IPS-15b (cell line): ENCODE results near the gene PEX26.
"Not testable (repeated sequence)": the region's sequence is repeated elsewhere in the genome, so short reads cannot be mapped to it uniquely, and the experiment has no call there.

Experiments
- H3K27me3 ChIP-seq: one replicate; pipeline ENCODE4 v1.6.1; 2013; ENCODE audit warnings: low read length; ENCODE audit not compliant: control insufficient read depth, insufficient read depth
- H3K36me3 ChIP-seq: one replicate; pipeline ENCODE4 v1.6.1; 2013; ENCODE audit warnings: low read length; ENCODE audit not compliant: control insufficient read depth, insufficient read depth
- H3K4me1 ChIP-seq: one replicate; pipeline ENCODE4 v1.6.1; 2013; ENCODE audit warnings: mild to moderate bottlenecking, low read length; ENCODE audit not compliant: control insufficient read depth, insufficient read depth
- H3K4me3 ChIP-seq: one replicate; pipeline ENCODE4 v1.5.1; 2013; ENCODE audit warnings: low read depth, low read length
- H3K9ac ChIP-seq: one replicate; pipeline ENCODE4 v1.6.1; 2013; ENCODE audit warnings: low read depth, mild to moderate bottlenecking, low read length
- H3K9me3 ChIP-seq: one replicate; pipeline ENCODE4 v1.6.1; 2013; ENCODE audit warnings: mild to moderate bottlenecking, low read length; ENCODE audit not compliant: control insufficient read depth, insufficient read depth

Gene PEX26

DNA sequence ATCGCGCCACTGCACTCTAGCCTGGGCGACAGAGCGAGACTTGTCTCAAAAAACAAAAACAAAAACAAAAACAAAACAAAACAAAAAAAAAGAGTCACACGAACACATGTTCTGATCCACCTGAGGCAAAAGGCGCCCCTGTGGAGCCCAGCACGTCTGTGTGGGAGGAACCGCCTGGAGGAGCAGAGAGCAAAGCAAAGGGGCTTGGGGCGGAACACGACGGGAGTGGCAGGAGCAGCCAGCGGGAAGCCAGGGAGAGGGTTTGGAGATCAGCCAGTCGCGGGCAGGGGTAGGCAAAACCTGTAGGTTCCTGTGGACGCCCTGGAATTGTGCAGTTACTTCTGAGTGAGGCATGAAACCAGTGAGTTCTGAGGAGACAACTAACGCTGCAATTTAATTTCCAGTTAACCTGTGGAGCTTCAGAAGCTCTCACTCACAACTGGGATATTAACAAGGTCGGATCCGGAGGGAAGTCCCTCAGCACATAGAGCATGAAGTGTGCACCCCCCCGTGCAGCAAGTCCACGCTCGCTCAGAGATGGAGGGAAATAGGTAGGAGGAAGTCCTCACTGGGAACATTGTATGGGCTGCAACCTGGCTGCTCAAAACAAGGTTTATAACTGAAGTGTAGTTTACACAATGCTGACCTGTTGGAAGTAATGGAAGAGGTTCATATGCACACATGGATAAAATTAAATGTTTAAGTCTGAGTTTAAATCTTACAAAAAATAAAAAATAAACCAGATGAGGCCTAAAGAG, 59.0 kb downstream of the PEX26 start:
- Histone ChIP-seq H3K36me3 (no peaks in the 10 kb centered on the region), H3K9ac (no peak overlapping the region), H3K27me3 (no peaks in the 10 kb centered on the region), H3K9me3 (no peaks in the 10 kb centered on the region), H3K4me1 (no peaks in the 10 kb centered on the region), H3K4me3 (no peak overlapping the region)

DNA sequence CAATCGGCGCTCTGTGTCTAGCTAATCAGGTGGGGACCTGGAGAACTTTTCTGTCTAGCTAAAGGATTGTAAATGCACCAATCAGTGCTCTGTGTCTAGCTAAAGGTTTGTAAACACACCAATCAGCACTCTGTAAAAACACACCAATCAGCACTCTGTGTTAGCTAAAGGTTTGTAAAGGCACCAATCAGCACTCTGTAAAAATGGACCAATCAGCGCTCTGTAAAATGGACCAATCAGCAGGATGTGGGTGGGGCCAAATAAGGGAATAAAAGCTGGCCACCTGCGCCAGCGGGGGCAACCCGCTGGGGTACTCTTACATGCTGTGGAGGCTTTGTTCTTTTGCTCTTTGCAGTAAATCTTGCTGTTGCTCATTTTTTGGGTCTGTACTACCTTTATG, 63.2 kb downstream of the PEX26 start:
- H3K27me3 ChIP-seq, H3K9ac ChIP-seq, H3K4me1 ChIP-seq, H3K9me3 ChIP-seq, H3K36me3 ChIP-seq, H3K4me3 ChIP-seq: not testable (repeated sequence)

DNA sequence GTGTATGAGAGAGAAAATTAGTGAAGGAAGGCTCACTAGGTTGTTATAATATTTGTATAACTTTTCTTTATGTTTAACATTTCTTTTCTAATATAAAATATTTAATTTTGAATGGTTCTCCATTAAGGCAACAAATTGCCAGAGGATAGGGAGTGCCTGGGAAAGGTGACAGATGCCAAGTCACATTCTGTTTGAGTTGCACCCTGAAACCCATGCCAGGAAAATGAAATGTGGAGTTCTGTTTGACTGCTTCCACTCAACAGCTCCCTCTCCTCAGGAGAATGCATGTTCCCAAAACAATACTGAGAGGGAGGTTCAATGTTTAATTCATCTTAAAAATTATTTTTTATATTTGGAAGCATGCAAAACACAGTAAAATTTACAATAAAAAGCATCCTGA, 66.3 kb downstream of the PEX26 start:
- H3K4me3 ChIP-seq, result no peak overlapping the region
- no peaks in the 10 kb centered on the region for H3K4me1 ChIP-seq
- peaks cover 2% of the 10 kb centered on the region for H3K27me3 ChIP-seq
- H3K9me3 ChIP-seq, result no peaks in the 10 kb centered on the region
- H3K36me3 ChIP-seq, result no peaks in the 10 kb centered on the region
- H3K9ac ChIP-seq, result no peak overlapping the region

DNA sequence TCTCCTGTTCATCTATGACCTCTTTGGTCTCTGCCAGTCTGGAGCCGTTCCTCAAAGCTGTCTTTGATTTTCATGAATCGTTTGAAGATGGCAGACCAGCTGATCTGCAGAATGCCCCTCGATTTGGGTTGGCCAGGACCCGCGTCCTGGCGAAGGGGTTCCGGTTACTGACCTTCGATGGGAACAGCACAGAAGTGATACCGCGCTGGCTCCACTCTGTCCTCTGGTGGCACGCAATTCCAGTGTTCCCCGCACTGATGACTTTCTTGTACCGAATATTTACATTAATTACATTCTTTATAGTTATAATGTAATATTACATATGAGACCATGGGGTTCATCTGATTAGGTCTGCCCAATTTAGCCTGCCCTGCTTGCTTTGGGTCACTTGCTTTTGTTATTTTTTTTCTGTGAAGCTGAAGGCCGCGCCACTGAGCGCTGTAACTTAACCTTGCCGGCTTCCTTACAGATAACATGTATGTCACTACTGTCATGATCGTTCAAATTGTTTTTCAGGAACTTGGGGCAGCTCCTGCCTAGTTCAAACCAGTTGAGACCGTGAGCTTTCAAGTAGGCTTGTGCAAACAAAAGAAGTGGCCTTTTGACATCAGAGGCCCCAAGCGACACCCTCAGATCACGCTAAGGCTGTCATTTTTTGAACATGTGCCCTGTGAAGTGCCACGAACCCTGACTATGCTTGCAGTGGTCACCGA, 68.0 kb downstream of the PEX26 start:
- no peaks in the 10 kb centered on the region for H3K4me1 ChIP-seq
- no peak overlapping the region for H3K4me3 ChIP-seq
- peaks cover 10% of the 10 kb centered on the region for H3K27me3 ChIP-seq

DNA sequence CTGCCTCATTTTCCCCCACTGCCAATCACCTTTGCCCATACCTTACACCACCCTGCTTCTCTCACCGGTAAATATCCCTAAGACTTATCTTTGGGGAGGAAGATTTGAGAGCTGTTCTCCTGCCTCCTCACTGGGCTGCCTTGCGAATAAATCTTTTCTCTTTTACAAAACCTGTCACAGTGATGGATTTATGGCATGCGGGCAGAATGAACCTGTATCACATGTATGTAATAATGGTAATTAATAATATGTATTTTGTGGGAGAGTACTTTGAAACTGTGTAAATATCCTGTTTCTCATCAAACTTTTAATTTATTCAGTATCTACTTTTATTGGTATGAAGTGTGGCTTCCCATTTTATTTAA, 68.6 kb downstream of the PEX26 start:
- Histone ChIP-seq H3K36me3 (no peaks in the 10 kb centered on the region), H3K9ac (no peak overlapping the region), H3K27me3 (peaks cover 12% of the 10 kb centered on the region), H3K9me3 (no peaks in the 10 kb centered on the region), H3K4me1 (no peaks in the 10 kb centered on the region), H3K4me3 (no peak overlapping the region)

More for the DNA sequence above, 68.0 kb downstream of the PEX26 start:
- Histone ChIP-seq H3K36me3 (no peaks in the 10 kb centered on the region), H3K9me3 (no peaks in the 10 kb centered on the region), H3K9ac (no peak overlapping the region)

DNA sequence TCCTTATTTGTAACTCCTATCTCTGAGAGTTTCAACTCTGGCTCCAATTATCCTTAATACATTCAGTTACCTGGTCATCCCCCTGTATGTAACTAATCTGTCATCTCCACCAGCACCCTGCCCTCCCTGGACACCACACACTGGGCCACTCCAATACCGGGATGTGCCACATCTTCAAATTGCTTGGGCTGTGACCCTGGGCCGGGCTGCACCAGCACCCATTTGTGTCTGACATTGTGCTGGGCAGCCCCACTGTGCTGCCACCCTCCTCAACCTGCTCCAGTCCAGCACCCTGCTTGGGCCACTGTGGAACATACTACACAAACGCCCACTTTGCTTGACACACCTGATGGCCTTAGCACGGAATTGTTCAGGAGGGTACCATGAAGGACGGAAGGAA, 70.0 kb downstream of the PEX26 start:
- Histone ChIP-seq H3K36me3 (no peaks in the 10 kb centered on the region), H3K9ac (no peak overlapping the region), H3K4me3 (no peak overlapping the region), H3K4me1 (no peaks in the 10 kb centered on the region), H3K27me3 (peaks cover 12% of the 10 kb centered on the region), H3K9me3 (no peaks in the 10 kb centered on the region)

DNA sequence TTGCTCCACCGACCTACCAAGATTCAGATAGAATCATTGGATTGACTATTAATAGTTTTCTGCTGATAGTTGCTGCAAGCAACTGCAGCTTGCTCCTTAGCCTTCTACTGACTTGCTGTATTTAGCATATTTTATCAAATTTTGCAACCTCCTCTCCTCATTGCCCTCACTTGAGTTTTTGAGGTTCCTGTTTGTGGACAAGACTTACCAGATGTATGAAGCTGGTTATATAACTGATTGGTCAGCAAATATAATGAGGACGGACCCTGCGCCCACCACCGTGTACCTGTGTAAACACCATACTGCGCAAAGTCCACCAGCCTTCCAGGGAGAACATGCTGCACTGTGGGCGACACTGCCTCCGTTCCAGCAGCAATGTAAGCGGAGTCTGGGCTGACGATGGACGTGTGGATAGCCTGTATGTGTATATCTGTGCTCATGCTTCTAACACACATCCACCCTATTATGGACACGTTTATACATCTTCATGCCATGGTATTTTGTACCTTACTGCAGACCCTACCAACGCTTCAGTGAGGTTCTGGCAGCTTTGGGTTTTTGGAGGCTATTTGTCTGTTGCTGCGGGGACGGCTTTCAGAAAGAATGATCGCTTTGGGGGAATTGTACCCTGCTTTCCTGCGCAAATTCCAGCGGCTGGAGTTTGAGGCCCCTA, 70.6 kb downstream of the PEX26 start:
- H3K4me3 ChIP-seq, result no peak overlapping the region
- H3K27me3 ChIP-seq, result peaks cover 12% of the 10 kb centered on the region
- H3K36me3 ChIP-seq, result no peaks in the 10 kb centered on the region
- H3K9me3 ChIP-seq, result no peaks in the 10 kb centered on the region
- no peaks in the 10 kb centered on the region for H3K4me1 ChIP-seq
- H3K9ac ChIP-seq, result no peak overlapping the region

DNA sequence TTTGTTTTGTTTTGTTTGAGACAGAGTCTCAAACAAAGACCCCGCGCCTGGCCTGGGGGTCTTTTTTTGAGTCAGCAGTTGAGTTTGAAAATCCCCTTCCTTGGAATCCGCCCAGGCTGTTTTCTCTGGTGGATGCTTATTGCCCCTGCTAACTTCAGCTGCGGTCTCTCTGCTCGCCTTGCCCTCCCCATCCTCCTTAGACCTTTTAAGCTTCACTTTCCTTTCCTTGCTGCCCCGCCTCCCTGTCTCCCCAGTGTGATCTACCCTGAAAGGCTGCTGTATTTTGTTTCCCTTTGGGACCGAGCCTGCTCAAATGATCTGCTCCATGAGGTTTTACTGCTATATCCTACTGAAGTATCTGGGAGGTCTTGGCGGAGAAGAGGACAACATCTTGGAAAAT, 74.7 kb downstream of the PEX26 start:
- no peaks in the 10 kb centered on the region for H3K36me3 ChIP-seq
- H3K27me3 ChIP-seq, result peaks cover 12% of the 10 kb centered on the region
- H3K9me3 ChIP-seq, result no peaks in the 10 kb centered on the region
- H3K9ac ChIP-seq, result no peak overlapping the region
- peaks cover 3% of the 10 kb centered on the region for H3K4me1 ChIP-seq
- H3K4me3 ChIP-seq, result no peak overlapping the region

DNA sequence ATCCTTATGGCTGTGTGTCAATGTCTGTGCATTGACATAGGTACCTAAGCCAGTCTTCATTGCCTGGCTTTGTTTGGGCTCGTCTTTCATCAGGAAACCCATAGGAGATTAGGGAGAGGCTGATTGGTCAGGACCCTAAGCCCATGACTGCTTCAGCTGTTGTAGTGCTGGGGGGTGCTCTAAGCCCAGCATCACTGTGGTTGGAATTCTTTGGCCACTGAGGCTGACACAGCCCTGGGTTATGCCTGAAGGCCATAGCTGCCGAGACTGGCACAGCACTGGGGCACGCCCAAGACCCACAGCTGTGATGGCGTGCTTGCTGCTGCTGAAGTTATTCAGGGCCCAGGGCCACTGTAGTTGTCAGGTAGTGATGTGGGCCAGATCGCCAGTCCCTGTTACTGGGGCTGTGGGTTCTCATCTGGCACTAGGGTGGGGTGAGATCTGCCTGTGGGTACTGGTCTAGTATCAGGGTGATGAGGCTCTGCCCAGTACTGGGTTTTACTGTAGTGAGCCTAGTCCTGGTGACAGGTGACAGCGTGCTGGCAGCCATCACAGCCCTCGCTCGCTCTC, 77.1 kb downstream of the PEX26 start:
- Histone ChIP-seq H3K9me3 (no peaks in the 10 kb centered on the region), H3K36me3 (no peaks in the 10 kb centered on the region), H3K4me1 (peaks cover 5% of the 10 kb centered on the region), H3K9ac (no peak overlapping the region), H3K4me3 (no peak overlapping the region), H3K27me3 (peaks cover 10% of the 10 kb centered on the region)
